Panc1 (cell line): Measurements from ENCODE around the gene SAT1. TPM values are rescaled to one million over a fixed set of nuclear protein-coding genes. Genes with fewer than 3 reads are reported as not detected.
A peak's percentile ranks its signal among the peaks of the same experiment; 100 is the strongest.

Source experiments
- ATAC-seq: fragments of 200-7000 bp; cut with Tn5 transposase; 2 replicates; pipeline ENCODE4 v1.9.1; 2020; ENCODE audit warnings: mild to moderate bottlenecking, moderate library complexity
- BruUV-seq: library from RNA; stranded (reverse); fragments of 400-500 nt; replicated peaks from 2 replicates; lab custom pipeline; 2021; lab: Mats Ljungman, UMichigan
- CTCF ChIA-PET: fragments of 300-600 bp; sonication (Branson Sonifier 250); formaldehyde crosslinking; loops from one replicate; lab custom pipeline; 2022; ENCODE audit warnings: antibody characterized with exemption; lab: Charles Lee
- POLR2A ChIA-PET: fragments of 300-600 bp; sonication (Branson Sonifier 250); formaldehyde crosslinking; loops from one replicate; lab custom pipeline; 2022; ENCODE audit warnings: antibody characterized with exemption; lab: Charles Lee
- DNase-seq: peaks from one replicate; pipeline ENCODE4 v3.0.0-alpha.2; 2010; ENCODE audit warnings: low read depth, low spot score
- H3K27ac ChIP-seq: 2 replicates; pipeline ENCODE4 v1.5.1; 2011; ENCODE audit warnings: mild to moderate bottlenecking, low read length, inconsistent platforms
- H3K27me3 ChIP-seq: fragments of 200-500 bp; sonication (Bioruptor generic); 2 replicates; pipeline ENCODE4 v1.6.0; 2014; ENCODE audit warnings: low read length, inconsistent platforms; ENCODE audit not compliant: control insufficient read depth, insufficient read depth
- H3K36me3 ChIP-seq: fragments of 200-500 bp; sonication (Bioruptor generic); 2 replicates; pipeline ENCODE4 v1.5.1; 2014; ENCODE audit warnings: inconsistent platforms, mild to moderate bottlenecking, low read length, moderate library complexity; ENCODE audit not compliant: control insufficient read depth, insufficient read depth
- H3K4me1 ChIP-seq: 2 replicates; pipeline ENCODE4 v1.5.1; 2011; ENCODE audit warnings: inconsistent platforms, mild to moderate bottlenecking, low read length, moderate library complexity; ENCODE audit not compliant: control insufficient read depth, insufficient read depth
- H3K4me3 ChIP-seq, 2 experiments: 2 replicates each; pipeline ENCODE4 v1.5.1; 2011 to 2012; ENCODE audit warnings: low read depth in 2 of 2, low read length in 2 of 2, mild to moderate bottlenecking in 2 of 2, inconsistent platforms in 1 of 2, moderate library complexity in 1 of 2
- H3K9me3 ChIP-seq: fragments of 200-500 bp; sonication (Bioruptor generic); 2 replicates; pipeline ENCODE4 v1.5.1; 2014; ENCODE audit warnings: low read depth, mild to moderate bottlenecking, inconsistent platforms, low read length, moderate library complexity; ENCODE audit not compliant: control insufficient read depth, insufficient read depth
- CTCF ChIP-seq: fragments of 450-650 bp; IDR thresholded peaks from 2 replicates; pipeline ENCODE4 v1.5.1; 2017; ENCODE audit warnings: mild to moderate bottlenecking
- POLR2AphosphoS5 ChIP-seq: IDR thresholded peaks from 2 replicates; pipeline ENCODE4 v1.6.1; 2012; ENCODE audit warnings: mild to moderate bottlenecking, low read depth, low read length, moderate library complexity
- REST ChIP-seq, 2 experiments: IDR thresholded peaks; 2 replicates each; pipeline ENCODE4 v1.6.1; 2011 to 2012; ENCODE audit warnings: low read depth in 2 of 2, control low read depth in 1 of 2, low read length in 1 of 2, mild to moderate bottlenecking in 1 of 2, moderate library complexity in 1 of 2; ENCODE audit not compliant: insufficient read depth in 1 of 2
- SIN3A ChIP-seq: IDR thresholded peaks from 2 replicates; pipeline ENCODE4 v1.6.1; 2012; ENCODE audit warnings: low read depth, mild to moderate bottlenecking, low read length, moderate library complexity, borderline replicate concordance; ENCODE audit not compliant: insufficient read depth
- TCF7L2 ChIP-seq: IDR thresholded peaks from 2 replicates; pipeline ENCODE4 v1.6.1; 2011; ENCODE audit warnings: mild to moderate bottlenecking, low read depth, low read length, inconsistent platforms
- in situ Hi-C: cut with HindIII; loops from 2 replicates; pipeline ENCODE4 v1.10.0; 2016; ENCODE audit warnings: low sequenced_read_pairs, low pct_unique_long_range_greater_than_20kb
- intact Hi-C: fragments of 100-400 bp; cut with micrococcal nuclease; formaldehyde crosslinking; loops from one replicate; pipeline ENCODE4 v1.10.0; 2022; ENCODE audit not compliant: unreplicated experiment
- total RNA-seq: library from RNA; stranded (reverse); gene quantifications from one replicate; pipeline ENCODE4 v1.2.1, GENCODE V29; 2021; ENCODE audit not compliant: unreplicated experiment

The SAT1 gene
- total RNA-seq, 1 experiment from 2014 or later = 173 TPM

GRCh38 chrX:23810279-23810678, 27.3 kb downstream of the SAT1 start:
- no peak for DNase-seq
- Histone ChIP-seq H3K9me3 (no peaks in the 10 kb centered on the region), H3K36me3 (no peaks in the 10 kb centered on the region), H3K4me1 (no peaks in the 10 kb centered on the region), H3K27me3 (no peaks in the 10 kb centered on the region), H3K4me3 (no peak overlapping the region), H3K27ac (peak overlapping the region; percentile 69; the same call in 1 of the 2 replicates)
- CTCF ChIA-PET = no interaction called here
- POLR2A ChIA-PET = no interaction called here
- in situ Hi-C loops (no loop called here), intact Hi-C loops (no loop called here)
- TF ChIP-seq TCF7L2 (no peak), CTCF (no peak), REST (IDR thresholded peaks at IDR 0.05; ENCODE audit: insufficient read depth in 1 of 2, low read depth in 2 of 2, low read length in 1 of 2) (no peak)
- no TSS peak for BruUV-seq
- ATAC-seq = no peak

- POLR2A ChIA-PET = interaction anchor here (0.6 to 0.7 kb wide), 2 partner anchors 22 to 44 kb away, joined by 3 to 7 read pairs; no protein-coding TSS in a partner anchor
- intact Hi-C loops = no loop called here
- no peak for TF ChIP-seq POLR2AphosphoS5
- TF ChIP-seq SIN3A = no peak
- TF ChIP-seq TCF7L2 = no peak
- no peak for TF ChIP-seq CTCF
- TF ChIP-seq REST (IDR thresholded peaks at IDR 0.05; ENCODE audit: insufficient read depth in 1 of 2, low read depth in 2 of 2, low read length in 1 of 2) = no peak
- H3K9me3 ChIP-seq = no peaks in the 10 kb centered on the region
- no peaks in the 10 kb centered on the region for H3K4me1 ChIP-seq
- H3K27me3 ChIP-seq = no peaks in the 10 kb centered on the region
- CTCF ChIA-PET = no interaction called here
- no TSS peak for BruUV-seq
- DNase-seq = no peak
- in situ Hi-C loops = no loop called here
- no peak for ATAC-seq
- H3K27ac ChIP-seq = peak overlapping the region; percentile 69
- H3K36me3 ChIP-seq = no peaks in the 10 kb centered on the region
- peak overlapping the region; percentile 1 to 12; a peak in 2 of 4 replicates for H3K4me3 ChIP-seq
These were observed 28.2 kb downstream of the SAT1 start for GRCh38 chrX:23811108-23811651.
